NCI-H524 (cell line): ENCODE results near the gene GSN.
"Not testable (repeated sequence)": the region's sequence is repeated elsewhere in the genome, so short reads cannot be mapped to it uniquely, and the experiment has no call there.

Experiments used
- DNase-seq, 2 experiments: peaks; one replicate each; lab custom pipeline; 2025; lab: John Stamatoyannopoulos, UW

Gene GSN

GRCh38 chr9:121288673-121289025 lies 20.7 kb downstream of the GSN start:
- DNase-seq = no peak

GRCh38 chr9:121289026-121289771 lies 21.2 kb downstream of the GSN start:
- peak; percentile 61 to 91 for DNase-seq

GRCh38 chr9:121289772-121290370 lies 21.9 kb downstream of the GSN start:
- DNase-seq = no peak

GRCh38 chr9:121291536-121291935 lies 23.6 kb downstream of the GSN start:
- DNase-seq = not testable (repeated sequence)

- DNase-seq = no peak
Measured at GRCh38 chr9:121292051-121292450, 24.1 kb downstream of the GSN start.

- no peak for DNase-seq
Measured at GRCh38 chr9:121292801-121293241, 24.9 kb downstream of the GSN start.

- DNase-seq = no peak
Measured at GRCh38 chr9:121294151-121294743, 26.3 kb downstream of the GSN start.

- DNase-seq = no peak
Measured at GRCh38 chr9:121294866-121295661, 27.1 kb downstream of the GSN start.

GRCh38 chr9:121295662-121296191 lies 27.8 kb downstream of the GSN start:
- no peak for DNase-seq

GRCh38 chr9:121296213-121297127 lies 28.5 kb downstream of the GSN start:
- no peak for DNase-seq

GRCh38 chr9:121297389-121297788 lies 29.4 kb downstream of the GSN start:
- no peak for DNase-seq

- DNase-seq = no peak
Measured at GRCh38 chr9:121298016-121298538, 30.1 kb downstream of the GSN start.

GRCh38 chr9:121298689-121299466 lies 30.9 kb downstream of the GSN start:
- DNase-seq = no peak

GRCh38 chr9:121299467-121300282 lies 31.7 kb downstream of the GSN start:
- peak in 1 of 2 experiments; percentile 57 for DNase-seq

- no peak for DNase-seq
Measured at GRCh38 chr9:121300283-121301119, 32.5 kb downstream of the GSN start.

- DNase-seq = no peak
Measured at GRCh38 chr9:121301881-121302286, 33.9 kb downstream of the GSN start.

GRCh38 chr9:121302341-121302740 lies 34.4 kb downstream of the GSN start:
- no peak for DNase-seq

- DNase-seq = no peak
Measured at GRCh38 chr9:121302786-121303185, 34.8 kb downstream of the GSN start.
